Activated CD4-positive, CD25-positive, alpha-beta regulatory T cell treated with anti-CD3 and anti-CD28 coated beads, Interleukin-2, amount 50 U/mL, for 72 hours (primary cell): Measurements from ENCODE around the gene SMIM13.

ENCODE experiments used
- DNase-seq: peaks from one replicate; pipeline ENCODE4 v3.0.0; 2021

Gene SMIM13

GRCh38 chr6:11093626-11094410 is at the start of gene SMIM13:
TSS of gene SMIM13 (plus strand) at chr6:11093834. CDS start at chr6:11094314, 480 bp downstream.
- DNase-seq: peak; percentile 92

- no peak for DNase-seq
Measured at GRCh38 chr6:11043961-11044711, 49.5 kb upstream of the SMIM13 start, which contains the start of gene ELOVL2. TSS of gene ELOVL2 (minus strand) at chr6:11044305. CDS start at chr6:11044230, 75 bp downstream.

GRCh38 chr6:11044712-11045167 is 48.9 kb upstream of the SMIM13 start:
- DNase-seq: no peak

- no peak for DNase-seq
Measured at GRCh38 chr6:11050731-11051130, 42.9 kb upstream of the SMIM13 start.

- DNase-seq: no peak
Measured at GRCh38 chr6:11053307-11053706, 40.3 kb upstream of the SMIM13 start.

- no peak for DNase-seq
Measured at GRCh38 chr6:11054722-11055121, 38.9 kb upstream of the SMIM13 start.

GRCh38 chr6:11055127-11055627 is 38.5 kb upstream of the SMIM13 start:
- DNase-seq: no peak

GRCh38 chr6:11056871-11057270 is 36.8 kb upstream of the SMIM13 start:
- no peak for DNase-seq

- no peak for DNase-seq
Measured at GRCh38 chr6:11058406-11058805, 35.2 kb upstream of the SMIM13 start.

GRCh38 chr6:11062083-11062482 is 31.6 kb upstream of the SMIM13 start:
- DNase-seq: no peak

- no peak for DNase-seq
Measured at GRCh38 chr6:11062715-11063114, 30.9 kb upstream of the SMIM13 start.

GRCh38 chr6:11064836-11065235 is 28.8 kb upstream of the SMIM13 start:
- no peak for DNase-seq

GRCh38 chr6:11065436-11066202 is 28.0 kb upstream of the SMIM13 start:
- no peak for DNase-seq

GRCh38 chr6:11066505-11067347 is 26.9 kb upstream of the SMIM13 start:
- DNase-seq: no peak

GRCh38 chr6:11067348-11067747 is 26.3 kb upstream of the SMIM13 start:
- DNase-seq: no peak

GRCh38 chr6:11069760-11070159 is 23.9 kb upstream of the SMIM13 start:
- DNase-seq: no peak

GRCh38 chr6:11072101-11072500 is 21.5 kb upstream of the SMIM13 start:
- DNase-seq: no peak

- no peak for DNase-seq
Measured at GRCh38 chr6:11076540-11076939, 17.1 kb upstream of the SMIM13 start.

- no peak for DNase-seq
Measured at GRCh38 chr6:11078266-11078665, 15.4 kb upstream of the SMIM13 start.

GRCh38 chr6:11080296-11080695 is 13.3 kb upstream of the SMIM13 start:
- no peak for DNase-seq

GRCh38 chr6:11083491-11083890 is 10.1 kb upstream of the SMIM13 start:
- no peak for DNase-seq

GRCh38 chr6:11083956-11084355 is 9.7 kb upstream of the SMIM13 start:
- no peak for DNase-seq
